HG02759 (cell line): ENCODE data around the gene PITX2.
"Not testable (repeated sequence)": the region's sequence is repeated elsewhere in the genome, so short reads cannot be mapped to it uniquely, and the experiment has no call there.

ENCODE experiments used
- ATAC-seq: cut with Tn5 transposase; IDR thresholded peaks from one replicate; pipeline ENCODE4 v1.9.1; 2021; ENCODE audit warnings: mild to moderate bottlenecking, moderate library complexity; ENCODE audit not compliant: unreplicated experiment

PITX2 gene

DNA sequence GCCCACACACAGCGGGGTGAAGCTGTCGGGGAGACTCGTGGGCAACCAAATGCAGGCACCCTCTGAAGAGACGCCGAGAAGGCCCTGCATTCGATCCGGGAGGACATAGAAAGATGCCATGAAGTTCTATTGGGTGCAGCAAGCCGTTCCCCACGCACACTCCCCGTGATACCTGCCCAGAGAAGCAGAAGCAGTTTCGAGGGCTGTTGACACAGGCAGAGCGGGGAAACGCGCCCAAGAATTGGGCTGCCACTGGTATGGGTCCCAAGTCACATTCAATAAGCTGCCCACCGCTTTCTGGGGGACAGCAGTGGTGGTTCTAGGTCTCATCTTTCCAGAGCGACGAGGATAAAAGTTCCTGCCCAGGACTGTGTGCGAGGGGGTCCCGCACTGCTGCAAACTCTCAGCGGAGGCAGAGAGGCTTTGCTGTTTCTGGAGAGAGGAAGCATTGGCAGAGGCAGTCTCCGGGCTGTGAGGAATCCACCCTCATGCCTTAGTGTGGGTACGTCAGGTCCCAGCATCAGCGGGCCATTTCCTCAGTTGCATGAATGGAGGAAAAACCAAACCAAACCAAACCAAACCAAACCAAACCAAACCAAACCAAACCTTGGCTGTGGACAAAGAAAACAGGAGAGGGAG, 10.1 kb downstream of the PITX2 start:
- no peak for ATAC-seq

GRCh38 chr4:110611968-110612447, 10.9 kb downstream of the PITX2 start:
- no peak for ATAC-seq

GRCh38 chr4:110610940-110611831, 11.7 kb downstream of the PITX2 start:
- ATAC-seq: peak; percentile 86

DNA sequence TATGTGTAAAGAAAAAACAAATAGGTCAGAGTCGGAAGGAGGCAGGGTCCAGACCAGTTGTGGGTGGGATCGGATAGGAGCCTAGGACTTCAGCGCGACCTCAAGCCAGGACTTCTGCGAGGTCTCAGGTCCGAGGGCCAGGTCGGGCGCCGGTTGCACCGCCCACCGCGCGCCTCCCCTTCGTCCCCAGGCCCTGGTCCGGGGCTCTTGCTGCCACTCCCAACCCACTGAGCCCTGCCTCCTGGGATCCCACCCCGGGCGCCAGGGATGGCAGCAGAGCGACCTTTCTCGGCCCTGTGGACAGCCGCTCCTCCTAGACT, 12.3 kb downstream of the PITX2 start:
- no peak for ATAC-seq

DNA sequence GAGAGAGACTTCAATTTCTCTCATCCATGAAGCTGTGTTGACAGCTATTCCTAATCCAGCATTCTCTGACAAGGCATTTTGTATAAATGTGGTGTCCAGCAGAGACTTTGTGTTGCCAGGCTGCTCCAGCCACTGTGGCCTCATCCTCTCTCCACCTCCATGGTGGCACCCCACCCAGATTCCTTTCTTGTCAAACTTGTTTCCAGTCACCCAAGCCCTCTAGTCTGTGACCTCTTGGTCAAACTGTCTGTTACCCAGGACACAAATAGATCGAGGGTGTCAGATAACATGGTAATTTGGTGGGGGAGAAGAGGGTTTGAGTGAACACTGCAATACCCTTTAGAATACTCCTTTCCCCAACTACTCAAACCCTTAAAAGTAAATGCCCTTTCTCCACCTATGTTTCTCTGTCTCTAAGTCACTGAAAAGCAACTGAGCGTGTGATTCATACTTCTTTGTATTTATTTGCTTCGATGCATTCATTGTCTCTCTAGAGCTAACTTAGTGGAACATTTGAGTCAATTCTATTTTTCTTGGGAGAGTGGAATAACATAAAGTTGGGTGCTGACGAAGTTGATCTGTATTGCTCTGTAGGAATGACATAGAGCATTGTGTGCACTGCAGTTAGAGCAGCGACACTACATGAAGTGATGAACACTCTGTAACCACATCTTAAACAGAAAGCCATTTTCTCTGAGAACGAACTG, 13.7 kb downstream of the PITX2 start:
- ATAC-seq: no peak

GRCh38 chr4:110605077-110605476, 17.8 kb downstream of the PITX2 start:
- no peak for ATAC-seq

- ATAC-seq: no peak
These were observed 20.8 kb downstream of the PITX2 start for GRCh38 chr4:110602061-110602460.

DNA sequence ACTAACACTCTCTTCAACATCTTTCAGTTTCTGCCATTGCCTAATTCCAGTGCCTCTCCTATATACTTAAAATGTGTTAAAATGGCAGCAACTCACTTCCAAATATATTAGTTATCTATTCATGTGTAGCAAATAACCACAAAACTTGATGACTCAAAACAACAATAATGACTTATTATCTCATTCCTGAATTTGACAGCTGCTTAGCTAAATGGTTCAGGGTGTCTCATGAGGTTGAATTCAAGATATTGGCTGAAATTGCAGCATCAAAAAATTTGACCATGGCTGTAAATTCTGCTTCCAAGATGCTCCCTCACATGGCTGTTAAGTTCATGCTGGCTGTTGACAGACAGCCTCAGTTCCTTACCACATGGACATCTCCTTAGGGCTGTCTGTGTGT, 25.3 kb downstream of the PITX2 start:
- no peak for ATAC-seq

- no peak for ATAC-seq
These were observed 26.4 kb downstream of the PITX2 start for GRCh38 chr4:110596431-110596830.

- ATAC-seq: no peak
These were observed 27.3 kb downstream of the PITX2 start for GRCh38 chr4:110595583-110595982.

DNA sequence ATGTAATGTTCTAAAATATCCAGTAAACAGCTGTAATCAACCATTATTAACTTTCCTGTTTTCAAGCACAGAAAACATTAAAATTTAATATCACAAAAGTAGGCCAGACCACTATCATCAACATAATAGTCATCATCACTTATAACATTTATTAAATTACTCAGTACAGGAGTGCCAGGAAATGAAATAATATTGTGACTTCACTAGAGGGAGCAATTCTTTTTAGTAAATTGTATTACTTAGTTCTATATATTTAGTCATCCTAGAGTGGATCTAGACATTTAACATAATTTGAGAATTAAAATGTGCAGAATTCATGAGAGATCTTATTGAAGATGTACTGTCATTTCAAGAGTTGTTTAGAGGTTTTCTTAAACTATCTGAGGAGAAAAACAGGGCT, 33.6 kb downstream of the PITX2 start:
- ATAC-seq: no peak

DNA sequence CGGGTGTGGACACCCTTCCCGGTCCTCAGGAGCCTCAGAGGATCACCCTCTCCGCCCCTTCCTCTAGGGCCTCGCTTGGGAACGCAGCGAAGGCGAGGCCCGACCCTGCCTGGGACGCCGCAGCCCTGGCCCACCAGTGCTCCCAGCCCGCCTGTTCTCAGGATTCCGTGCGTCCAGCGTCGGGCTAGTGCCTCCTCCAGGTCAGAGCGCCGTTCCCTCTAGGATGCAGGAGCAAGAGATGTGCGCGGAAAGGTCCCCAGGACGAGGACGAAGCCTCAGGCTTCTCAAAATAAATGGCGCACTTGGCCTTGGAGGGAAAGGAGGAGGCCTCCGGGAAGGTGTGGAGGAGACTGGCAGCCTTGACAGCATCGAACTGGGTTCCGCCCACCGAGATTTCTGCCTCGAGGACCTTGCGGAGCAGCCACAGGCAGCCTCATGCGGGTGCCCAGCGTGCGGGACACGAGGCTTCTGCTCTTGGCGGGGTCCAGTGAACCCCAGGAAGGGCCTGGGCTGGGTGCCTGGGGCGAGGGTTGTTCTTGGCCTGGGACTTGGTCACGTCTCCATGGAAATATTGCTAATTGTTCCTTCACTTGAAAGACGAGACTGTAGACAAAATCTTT, 35.1 kb downstream of the PITX2 start:
- no peak for ATAC-seq

GRCh38 chr4:110586131-110586850, 36.6 kb downstream of the PITX2 start:
- no peak for ATAC-seq

GRCh38 chr4:110576696-110577095, 46.2 kb downstream of the PITX2 start:
- not testable (repeated sequence) for ATAC-seq
